HG02623 (cell line): ENCODE measurements around the gene ZNF319.

Experiments
- ATAC-seq: cut with Tn5 transposase; IDR thresholded peaks from one replicate; pipeline ENCODE4 v1.9.1; 2021; ENCODE audit warnings: moderate library complexity; ENCODE audit not compliant: unreplicated experiment

Gene ZNF319

DNA sequence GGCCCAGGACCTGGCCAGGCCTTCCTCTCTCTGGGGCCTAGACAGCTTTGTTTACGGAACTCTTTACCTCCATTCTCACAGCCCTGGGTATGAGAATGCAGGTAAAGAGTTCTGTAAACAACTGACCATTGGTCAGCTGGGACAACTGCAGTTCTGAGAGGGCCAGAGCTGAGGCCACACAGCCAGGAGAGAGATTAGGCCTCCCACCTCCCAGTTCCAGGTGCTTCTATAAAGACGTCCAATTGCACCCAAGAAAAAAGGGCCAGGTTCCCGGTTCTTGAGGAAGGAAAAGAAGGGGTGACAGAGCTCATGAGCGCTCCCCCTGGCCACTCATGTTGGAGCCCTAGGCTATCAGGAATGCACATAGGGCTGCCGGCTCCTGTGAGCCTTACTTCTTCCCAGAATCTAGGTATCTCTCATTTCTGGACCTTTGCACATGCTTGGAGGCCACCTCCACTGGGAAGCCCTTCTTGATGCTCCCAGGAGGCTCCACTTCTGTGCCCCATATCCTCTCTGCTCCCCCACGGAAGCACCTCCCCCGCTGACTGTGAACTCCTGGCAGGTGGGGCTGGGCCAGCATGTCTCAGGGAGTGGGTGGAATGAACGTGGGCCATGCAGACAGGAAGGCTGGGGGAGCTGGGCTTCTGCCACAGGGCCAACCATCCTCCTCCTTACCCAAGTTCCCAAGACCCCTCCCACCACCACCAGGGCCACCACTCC is 42.6 kb downstream of the ZNF319 start:
- no peak for ATAC-seq

DNA sequence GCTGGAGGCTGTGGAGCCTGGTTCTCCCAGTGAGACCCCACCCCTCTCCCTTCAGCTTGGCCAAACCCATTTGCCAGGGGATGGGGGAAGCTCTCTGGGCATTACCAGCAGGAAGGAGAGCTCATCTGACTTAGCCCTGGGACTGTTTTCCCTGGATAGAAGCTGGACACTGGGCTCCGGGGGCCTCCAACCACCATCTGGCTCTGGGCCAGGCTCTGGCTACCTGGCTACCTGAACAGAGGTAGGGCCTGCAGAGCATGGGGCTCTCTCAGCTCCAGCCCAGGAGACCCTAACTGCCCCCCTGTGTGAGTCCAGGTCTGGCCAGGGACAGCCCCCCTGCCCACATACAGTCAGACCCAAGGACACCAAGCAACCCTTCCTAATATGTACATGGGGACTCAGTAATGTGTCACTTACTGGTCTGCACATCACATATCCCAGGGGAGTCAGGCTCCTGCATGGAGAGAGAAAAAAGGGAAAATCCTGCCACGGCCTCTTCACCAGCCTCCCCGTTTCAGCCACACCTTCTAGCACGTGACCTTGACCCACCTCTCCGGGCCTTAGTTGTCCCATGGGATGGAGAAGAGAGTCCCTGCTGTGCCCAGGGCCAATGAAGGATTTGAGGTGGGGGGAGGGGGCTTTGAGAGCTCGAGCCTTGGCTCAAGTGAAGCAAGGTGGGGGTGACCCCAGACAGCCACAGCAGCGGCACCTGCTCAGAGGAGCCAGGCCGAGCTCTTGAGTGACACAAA is 43.4 kb downstream of the ZNF319 start:
- no peak for ATAC-seq

DNA sequence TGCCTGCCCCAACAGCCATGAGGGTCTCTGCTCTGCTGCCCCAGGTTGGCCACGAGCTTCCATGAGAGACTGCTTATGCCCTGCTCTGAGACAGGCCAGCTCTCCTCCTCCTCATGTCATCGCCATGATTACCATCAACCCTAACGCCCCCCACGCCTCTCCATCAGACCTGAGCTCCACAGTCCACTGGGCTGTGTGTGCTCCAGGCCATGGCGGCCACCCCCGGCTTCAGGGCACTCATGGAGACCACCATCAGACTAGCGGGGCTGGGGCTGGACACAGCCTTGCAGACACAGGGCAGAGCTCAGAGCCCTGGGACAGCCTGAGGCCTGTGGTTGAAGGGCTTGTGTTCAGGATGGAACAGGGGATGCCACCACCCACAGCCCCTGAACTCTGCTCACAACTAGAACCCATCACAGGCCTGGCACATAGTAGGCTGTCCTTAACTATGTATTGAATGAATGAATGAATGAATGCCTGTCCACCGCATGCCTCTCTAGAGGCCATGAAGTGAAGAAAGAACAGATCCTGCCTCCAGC is 44.1 kb downstream of the ZNF319 start:
- ATAC-seq: no peak

DNA sequence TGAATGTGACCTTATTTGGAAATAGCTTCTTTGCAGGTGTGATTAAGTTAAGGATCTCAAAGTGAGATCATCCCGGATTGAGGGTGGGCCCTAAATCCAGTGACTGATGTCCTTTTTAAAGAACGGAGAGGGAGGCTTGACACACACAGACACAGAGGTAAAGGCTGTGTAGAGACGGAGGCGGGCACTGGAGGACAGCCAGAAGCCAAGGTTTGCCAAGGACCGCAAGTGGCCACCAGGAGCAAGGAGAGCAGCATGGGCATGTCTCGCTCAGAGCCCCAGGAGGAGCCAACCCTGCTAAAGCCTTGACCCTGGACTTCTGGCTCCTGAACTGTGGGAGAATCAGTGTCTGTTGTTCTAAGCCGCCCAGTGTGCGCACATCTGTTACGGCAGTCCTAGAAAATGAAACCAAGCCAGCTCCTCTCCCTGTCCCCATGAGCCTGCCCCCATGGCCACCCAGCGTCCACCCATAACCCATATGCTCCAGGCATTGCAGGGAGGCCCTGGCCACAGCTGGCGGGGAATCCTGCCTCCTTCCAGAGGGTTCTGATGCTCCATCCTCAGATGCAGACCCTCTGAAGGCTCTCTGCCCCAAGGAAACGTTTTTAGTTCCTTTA is 44.8 kb downstream of the ZNF319 start:
- no peak for ATAC-seq

DNA sequence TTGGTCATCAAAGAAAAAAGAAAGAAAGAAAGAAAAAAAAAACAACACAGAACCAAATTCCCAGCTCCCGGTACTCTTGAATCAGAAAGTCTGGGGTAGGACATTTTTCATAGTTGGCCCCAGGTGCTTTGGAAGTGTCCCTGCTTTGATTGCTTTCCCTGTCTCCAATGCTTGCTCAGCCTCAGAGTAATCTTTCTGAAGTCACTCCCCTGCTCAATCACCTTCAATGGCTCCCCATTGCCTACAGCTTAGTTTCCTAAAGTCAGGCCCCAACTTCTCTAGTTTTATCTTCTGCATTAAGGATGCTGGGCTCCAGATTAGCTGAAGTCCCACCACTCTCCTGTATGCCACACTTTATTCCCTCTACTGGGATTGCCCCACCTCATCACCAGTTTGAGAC is 46.6 kb downstream of the ZNF319 start:
- no peak for ATAC-seq

DNA sequence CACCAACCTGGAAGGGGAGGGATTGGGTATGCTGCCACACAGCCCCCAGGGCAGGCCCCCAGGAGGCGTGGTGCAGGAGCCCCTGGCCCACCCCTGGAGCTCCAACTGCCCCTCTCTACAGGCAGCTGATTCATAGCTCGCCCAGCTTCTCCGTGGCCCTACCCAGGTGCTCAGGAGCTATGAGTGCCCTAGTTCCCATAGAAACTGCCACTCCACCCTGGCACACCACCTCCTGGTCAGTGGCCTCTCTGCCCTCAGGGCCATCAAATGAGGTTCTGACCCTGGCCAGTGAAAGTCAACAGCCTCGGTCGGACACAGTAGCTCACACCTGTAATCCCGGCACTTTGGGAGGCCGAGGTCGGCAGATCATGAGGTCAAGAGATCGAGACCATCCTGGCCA is 47.6 kb downstream of the ZNF319 start:
- no peak for ATAC-seq

DNA sequence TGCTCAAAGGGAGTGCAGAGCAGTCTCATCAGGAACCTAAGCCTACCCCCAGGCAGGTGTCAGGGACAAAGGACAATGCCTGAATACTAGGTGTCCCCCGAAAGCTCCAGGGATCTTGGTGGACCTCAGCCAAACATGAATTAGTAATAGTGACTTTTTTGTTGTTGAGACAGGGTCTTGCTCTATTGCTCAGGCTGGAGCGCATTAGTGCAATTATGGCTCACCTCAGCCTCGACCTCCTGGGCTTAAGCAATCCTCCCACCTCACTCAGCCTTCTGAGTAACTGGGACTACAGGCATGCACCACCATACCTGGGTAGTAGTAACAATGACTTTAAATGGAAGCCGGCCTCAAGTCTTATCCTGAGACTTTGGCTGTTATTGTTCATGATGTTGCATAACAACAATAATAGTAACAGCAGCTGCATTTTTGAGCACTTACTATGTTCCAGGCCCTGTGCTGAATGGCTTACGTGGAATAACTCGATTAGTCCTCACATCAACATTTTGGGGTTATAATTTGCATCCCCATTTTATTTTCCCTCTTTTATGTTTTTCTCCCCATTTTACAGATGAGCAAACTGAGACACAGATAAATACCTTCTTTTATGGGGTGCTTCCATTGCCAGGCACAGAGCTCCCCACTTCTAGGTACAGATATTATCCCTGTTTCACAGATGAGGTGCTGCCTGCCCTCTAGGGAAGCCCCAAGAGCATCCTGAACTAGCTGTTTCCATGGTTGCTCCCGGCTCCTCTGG is 49.1 kb downstream of the ZNF319 start:
- no peak for ATAC-seq

DNA sequence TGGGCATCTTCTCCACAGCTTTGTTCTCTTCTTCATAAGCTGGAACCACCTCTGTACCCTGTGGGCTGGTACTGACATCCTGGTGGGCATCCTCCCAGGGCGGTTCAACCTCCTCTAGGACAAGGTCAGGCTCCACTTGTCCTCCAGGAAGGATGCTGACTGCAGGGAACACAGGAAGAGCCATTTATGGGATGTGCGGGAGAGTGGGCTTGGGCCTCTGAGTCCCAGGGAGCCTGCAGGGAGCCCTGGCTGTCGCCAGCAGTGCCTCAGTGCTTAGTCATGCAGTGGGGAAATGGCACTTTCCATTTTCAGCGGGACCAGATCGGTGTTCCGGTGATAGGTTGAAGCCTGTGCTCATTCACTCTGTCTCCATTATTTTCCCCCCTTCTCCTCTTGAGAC is 50.1 kb downstream of the ZNF319 start:
- no peak for ATAC-seq

DNA sequence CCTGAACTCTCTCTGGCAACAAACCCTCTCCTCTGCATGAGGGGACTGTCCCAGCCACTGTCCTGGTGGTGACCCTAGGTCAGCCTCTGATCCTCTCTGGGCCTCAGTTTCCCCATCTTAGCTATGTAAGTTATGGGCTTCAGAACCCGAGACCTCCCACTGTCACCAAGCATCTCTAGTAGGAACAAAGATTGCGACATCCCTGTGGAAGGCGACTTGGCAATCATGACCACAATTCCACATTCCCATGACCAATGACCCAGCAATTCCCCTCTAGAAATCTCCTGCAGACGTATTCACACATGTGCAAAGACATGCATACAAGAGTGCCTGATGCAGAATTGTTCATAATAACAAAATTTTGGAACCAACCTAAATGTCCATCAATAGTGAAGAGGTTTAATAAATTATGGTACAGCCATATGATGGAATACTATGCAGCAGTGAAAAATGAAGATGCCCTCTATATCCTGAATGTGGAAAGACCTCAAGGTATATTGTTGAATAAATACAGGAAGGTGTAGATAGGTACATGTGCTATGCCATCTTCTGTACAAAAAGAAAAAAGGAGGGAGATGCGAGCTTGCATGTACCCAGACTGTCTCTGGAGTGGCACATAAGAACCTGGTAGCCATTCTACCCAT is 50.8 kb downstream of the ZNF319 start:
- ATAC-seq: no peak

DNA sequence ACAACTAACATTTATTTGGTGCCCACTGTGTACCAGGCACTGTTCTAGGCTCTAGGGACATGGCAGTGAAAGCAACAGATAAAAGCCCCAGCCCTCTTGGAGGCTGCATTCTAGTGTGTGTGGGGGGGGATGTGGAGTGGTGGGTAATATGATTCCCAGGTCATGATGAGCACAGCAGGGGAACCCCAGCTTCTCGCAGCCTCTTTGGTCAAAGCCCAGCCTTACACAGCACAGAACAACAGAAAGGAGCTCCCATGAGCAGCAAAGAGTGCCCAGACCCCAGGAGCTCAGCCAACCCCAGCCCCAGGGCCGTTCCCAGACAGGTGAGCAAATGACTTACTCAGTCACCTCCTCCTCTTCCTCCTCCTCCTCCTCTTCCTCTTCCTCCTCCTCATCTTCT is 51.5 kb downstream of the ZNF319 start:
- ATAC-seq: no peak

DNA sequence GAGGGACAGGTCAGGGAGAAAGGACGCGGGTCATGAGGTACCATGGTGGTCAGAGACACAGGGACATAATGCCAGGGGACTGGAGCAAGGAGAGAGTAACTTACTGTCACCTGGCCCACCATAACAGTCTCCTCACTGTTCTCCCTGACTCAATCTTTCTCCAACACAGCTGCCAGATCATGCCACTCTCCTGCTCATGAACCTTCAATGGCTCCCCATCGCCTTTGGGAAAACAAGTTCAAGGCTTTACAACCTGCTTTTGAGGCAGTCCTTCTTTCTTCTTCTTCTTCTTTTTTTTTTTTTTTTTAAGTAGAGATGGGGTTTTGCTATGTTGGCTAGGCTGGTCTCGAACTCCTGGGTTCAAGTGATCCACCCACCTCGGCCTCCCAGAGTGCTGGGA is 52.4 kb downstream of the ZNF319 start:
- ATAC-seq: no peak

DNA sequence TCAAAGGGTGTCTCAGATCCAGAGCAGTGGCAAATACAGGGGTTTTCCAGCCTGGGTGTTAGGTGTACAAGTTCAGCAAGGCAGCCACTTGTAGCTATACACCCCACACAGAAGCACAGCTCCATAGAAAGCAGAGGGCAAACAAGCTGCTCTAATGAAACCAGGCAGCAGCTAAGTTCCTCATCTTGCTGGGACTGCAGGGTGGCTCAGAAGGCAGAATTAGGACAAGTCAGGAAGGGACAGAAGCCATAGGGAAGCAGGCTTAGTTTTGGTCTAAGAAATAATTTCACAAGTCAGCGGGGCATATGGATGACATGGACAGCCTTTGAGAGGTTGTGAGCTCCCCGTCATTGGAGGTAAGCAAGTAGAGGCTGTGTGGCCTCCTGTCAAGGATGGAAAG is 53.2 kb downstream of the ZNF319 start:
- no peak for ATAC-seq

DNA sequence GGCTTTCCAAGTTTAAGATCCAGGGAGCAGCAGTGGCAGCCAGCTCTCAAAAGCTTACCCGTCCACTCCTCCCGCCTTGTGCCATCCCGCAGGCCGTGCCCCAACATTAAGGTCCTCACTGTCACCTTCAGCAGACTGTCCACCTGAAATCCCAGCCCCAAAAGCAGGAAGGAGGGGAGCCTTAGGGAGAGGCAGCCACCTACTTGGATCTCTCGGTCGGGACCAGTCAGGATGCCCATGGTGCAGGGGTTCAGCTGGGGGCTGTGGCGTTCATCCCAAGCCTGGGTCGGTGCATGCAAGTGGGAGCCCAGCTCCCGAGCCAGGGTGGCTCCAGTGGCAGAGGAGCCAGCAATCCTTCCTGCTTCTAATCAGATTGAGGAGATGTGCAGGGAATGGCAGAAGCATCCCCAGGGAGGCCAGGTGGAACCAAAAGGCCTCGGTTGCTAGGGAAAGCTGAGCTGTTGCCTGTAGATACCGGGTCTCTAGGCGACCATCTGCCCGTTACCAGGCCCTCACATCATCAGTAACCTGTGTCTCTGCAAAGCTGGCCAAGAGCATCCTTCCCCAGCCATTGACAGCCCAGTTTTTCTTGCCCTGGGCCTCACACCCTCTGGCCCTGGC is 54.2 kb downstream of the ZNF319 start:
- ATAC-seq: no peak

DNA sequence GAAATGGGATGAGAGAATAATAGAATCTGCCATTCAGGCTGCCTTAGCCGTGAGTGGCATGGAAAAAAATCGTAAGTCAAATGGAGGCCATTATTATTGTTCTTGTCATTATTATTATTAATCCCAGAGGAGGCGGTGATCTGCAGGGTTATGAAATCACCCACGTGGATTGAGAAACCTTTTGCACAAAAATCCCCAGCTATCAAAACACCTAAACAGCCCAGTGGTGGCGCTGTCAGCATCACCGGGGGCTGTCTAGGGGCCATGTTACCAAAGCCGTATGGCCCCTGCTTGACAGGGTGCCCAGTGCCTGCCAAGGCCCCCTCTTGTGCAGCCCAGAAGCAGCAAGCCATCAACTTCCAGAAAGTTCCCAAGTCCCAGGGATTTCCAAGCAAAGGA is 54.7 kb downstream of the ZNF319 start:
- ATAC-seq: no peak

DNA sequence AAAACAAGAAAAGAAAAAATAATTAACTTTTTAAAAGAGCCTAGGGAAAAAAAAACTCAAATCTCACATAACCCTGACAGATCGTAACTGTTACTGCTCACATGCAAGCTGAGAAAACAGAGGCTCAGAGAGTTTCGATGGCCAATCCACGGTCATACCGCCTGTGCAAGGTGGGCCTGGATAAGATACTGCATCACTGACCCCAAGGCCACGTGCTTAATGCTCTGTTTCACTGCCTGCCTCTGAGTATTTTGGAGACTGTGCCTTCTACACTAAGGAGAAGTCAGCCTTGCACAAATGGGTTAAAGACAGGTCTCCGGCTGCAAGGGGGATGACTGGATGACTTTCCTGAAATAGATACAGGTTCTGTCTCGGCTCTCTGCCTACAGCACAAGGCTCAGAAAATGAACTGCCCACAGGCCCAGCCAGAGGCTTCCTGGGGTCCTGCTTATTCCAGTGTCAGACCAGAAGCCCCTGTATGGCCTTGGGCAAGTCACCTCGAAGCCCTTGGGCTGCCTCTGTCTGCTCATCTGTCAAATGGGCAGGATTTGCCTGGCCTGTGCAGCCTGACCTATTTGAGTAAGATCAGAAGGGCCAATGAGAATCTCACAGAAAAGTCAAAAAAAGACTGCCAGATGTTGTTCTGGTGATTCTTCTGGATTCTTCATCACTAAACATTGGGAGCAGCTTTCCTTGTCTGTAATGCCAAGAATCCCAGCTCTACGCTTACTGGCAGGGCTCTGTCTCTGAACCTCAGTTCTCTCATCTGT is 55.3 kb downstream of the ZNF319 start:
- ATAC-seq: no peak
